GM12892 (cell line): ENCODE results near the gene ZC3H12C.

ENCODE experiments used
- POLR2A ChIP-seq: IDR thresholded peaks from 2 replicates; pipeline ENCODE4 v1.6.1; 2011; ENCODE audit warnings: low read depth, low read length, control low read depth
- POLR2AphosphoS5 ChIP-seq: IDR thresholded peaks from 2 replicates; pipeline ENCODE4 v1.6.1; 2011; ENCODE audit warnings: low read depth, low read length, control low read depth

GRCh38 chr11:110081462-110082376 lies 11.5 kb upstream of the ZC3H12C start:
- TF ChIP-seq POLR2AphosphoS5 = no peak
- no peak for TF ChIP-seq POLR2A
